Natural killer cell (primary cell): ENCODE results near the gene MCRIP2. TPM values are rescaled to one million over a fixed set of nuclear protein-coding genes. Genes with fewer than 3 reads are reported as not detected.

Experiments used
- ATAC-seq, 3 donors: fragments of 150-1000 bp in 2 of 3; fragments of 200-7000 bp in 1 of 3; cut with Tn5 transposase; 1 replicate in 1 of 3; 2 replicates in 2 of 3; pipeline ENCODE4 v1.10.0; 2021; ENCODE audit warnings: mild to moderate bottlenecking in 2 of 3, moderate library complexity in 2 of 3
- DNase-seq, 2 donors: peaks; one replicate each; pipeline versions ENCODE4 v3.0.0 to v3.0.0-alpha.2; 2013 to 2021; ENCODE audit warnings: mixed read lengths in 1 of 2
- H3K27ac ChIP-seq: one replicate; pipeline ENCODE4 v1.5.1; 2013; ENCODE audit warnings: mild to moderate bottlenecking, low read length
- H3K27me3 ChIP-seq: one replicate; pipeline ENCODE4 v1.6.1; 2013; ENCODE audit warnings: low read length; ENCODE audit not compliant: control insufficient read depth, insufficient read depth
- H3K36me3 ChIP-seq: one replicate; pipeline ENCODE4 v1.6.1; 2013; ENCODE audit warnings: low read length; ENCODE audit not compliant: control insufficient read depth, insufficient read depth
- H3K4me1 ChIP-seq: one replicate; pipeline ENCODE4 v1.6.1; 2013; ENCODE audit warnings: low read length; ENCODE audit not compliant: control insufficient read depth, insufficient read depth
- H3K4me3 ChIP-seq: one replicate; pipeline ENCODE4 v1.5.1; 2013; ENCODE audit warnings: low read length
- H3K9me3 ChIP-seq: one replicate; pipeline ENCODE4 v1.6.1; 2013; ENCODE audit warnings: low read length; ENCODE audit not compliant: control insufficient read depth, insufficient read depth
- H3K27ac Mint-ChIP-seq, 2 donors: one replicate each; pipeline ENCODE4 v1.8.0; 2022; ENCODE audit warnings: mild to moderate bottlenecking in 2 of 2, mixed read lengths in 2 of 2, moderate library complexity in 1 of 2
- H3K27me3 Mint-ChIP-seq, 2 donors: one replicate each; pipeline ENCODE4 v1.8.0; 2022; ENCODE audit warnings: low read depth in 2 of 2, mixed read lengths in 2 of 2
- H3K36me3 Mint-ChIP-seq: one replicate; pipeline ENCODE4 v1.8.0; 2022; ENCODE audit warnings: mixed read lengths
- H3K4me1 Mint-ChIP-seq, 2 donors: one replicate each; pipeline ENCODE4 v1.8.0; 2022; ENCODE audit warnings: mixed read lengths in 2 of 2
- H3K4me3 Mint-ChIP-seq: one replicate; pipeline ENCODE4 v1.8.0; 2022; ENCODE audit warnings: mild to moderate bottlenecking, moderate library complexity, mixed read lengths
- H3K9me3 Mint-ChIP-seq, 2 donors: one replicate each; pipeline ENCODE4 v1.8.0; 2022; ENCODE audit warnings: mixed read lengths in 2 of 2
- CTCF ChIP-seq: fragments of 200-600 bp; IDR thresholded peaks from one replicate; pipeline ENCODE4 v1.8.0; 2022; ENCODE audit warnings: antibody characterized with exemption
- WGBS: methylation state at CpG from one replicate; pipeline ENCODE4 v1.1.7; 2013; ENCODE audit warnings: missing lambda C conversion rate; ENCODE audit not compliant: insufficient coverage; 5-methylcytosine and 5-hydroxymethylcytosine counted together
- intact Hi-C: fragments of 100-400 bp; cut with micrococcal nuclease; formaldehyde crosslinking; loops from one replicate; pipeline ENCODE4 v1.14.2; 2022
- total RNA-seq, 4 donors: library from RNA; stranded (reverse); fragments of 120-200 nt in 1 of 4; gene quantifications; one replicate each; pipeline versions ENCODE4 v1.2.3 to v1.2.4, GENCODE V29; 2013 to 2022

Gene MCRIP2
- total RNA-seq, 3 donors from 2014 or later (not counting 1 experiment from before 2014, with no cell fraction given): 11.3 to 17.4 (median 15.7) TPM

- peaks cover 19% of the 10 kb centered on the region for H3K4me1 ChIP-seq
- H3K4me1 Mint-ChIP-seq: peaks cover 7 to 12% of the 10 kb centered on the region in 2 donors
- peaks cover 0 to 3% of the 10 kb centered on the region in 2 donors for H3K27me3 Mint-ChIP-seq
- ATAC-seq: no peak
- no peak overlapping the region for H3K4me3 ChIP-seq
- H3K27ac ChIP-seq: no peak overlapping the region
- no peak overlapping the region for H3K4me3 Mint-ChIP-seq
- TF ChIP-seq CTCF: no peak
- H3K36me3 Mint-ChIP-seq: no peaks in the 10 kb centered on the region
- DNase-seq: no peak
- no peaks in the 10 kb centered on the region for H3K27me3 ChIP-seq
- H3K36me3 ChIP-seq: peaks cover 5% of the 10 kb centered on the region
- H3K9me3 Mint-ChIP-seq: no peaks in the 10 kb centered on the region
- intact Hi-C loops: no loop called here
- H3K9me3 ChIP-seq: no peaks in the 10 kb centered on the region
- H3K27ac Mint-ChIP-seq: no peak overlapping the region
- 96% methylated on average over 67 of the region's 67 CpGs for WGBS
Observed at GRCh38 chr16:632486-633335, 8.9 kb upstream of the MCRIP2 start.

- Mint-ChIP-seq H3K27me3 (peaks cover 0 to 3% of the 10 kb centered on the region in 2 donors), H3K9me3 (no peaks in the 10 kb centered on the region), H3K4me3 (peak overlapping the region; percentile 17), H3K27ac (no peak overlapping the region), H3K4me1 (peaks cover 7 to 12% of the 10 kb centered on the region in 2 donors), H3K36me3 (no peaks in the 10 kb centered on the region)
- DNase-seq: no peak
- Histone ChIP-seq H3K4me1 (peaks cover 25% of the 10 kb centered on the region), H3K27ac (no peak overlapping the region), H3K4me3 (no peak overlapping the region), H3K36me3 (peaks cover 4% of the 10 kb centered on the region), H3K9me3 (no peaks in the 10 kb centered on the region), H3K27me3 (no peaks in the 10 kb centered on the region)
- 97% methylated on average over 74 of the region's 74 CpGs for WGBS
- intact Hi-C loops: no loop called here
- TF ChIP-seq CTCF: no peak
- ATAC-seq: no peak
Observed at GRCh38 chr16:633336-634050, 8.1 kb upstream of the MCRIP2 start.

DNA sequence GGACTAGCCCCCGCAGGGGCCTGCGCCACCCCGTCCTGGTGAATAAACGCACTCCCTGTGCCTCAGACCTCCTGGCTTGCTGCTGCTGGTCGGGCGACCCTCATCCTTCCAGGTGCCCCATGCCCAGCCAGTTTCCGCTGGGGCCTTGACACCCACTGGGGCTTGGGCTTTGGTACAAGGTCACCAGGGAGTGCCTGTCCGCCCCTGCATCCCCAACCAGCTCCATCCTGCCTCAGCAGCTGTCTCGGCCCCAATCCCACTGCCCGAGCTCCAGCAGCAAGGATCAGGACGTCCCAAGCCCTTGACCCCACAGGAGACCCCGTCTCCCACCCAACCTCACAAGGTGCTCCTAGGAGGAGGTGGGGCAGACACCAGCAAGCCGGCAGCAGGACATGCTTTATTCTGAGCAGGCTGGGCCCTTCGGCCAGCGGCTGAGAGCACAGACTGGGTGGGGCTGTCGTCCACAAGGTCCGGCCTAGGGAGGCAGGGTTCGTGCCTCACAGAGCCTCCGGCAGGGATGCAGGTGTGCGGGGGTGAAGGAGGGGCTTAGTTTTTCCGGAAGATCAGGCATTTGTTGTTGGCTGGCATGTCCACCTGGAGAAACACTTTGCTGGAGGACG, 7.5 kb upstream of the MCRIP2 start:
- H3K27ac ChIP-seq: no peak overlapping the region
- Mint-ChIP-seq H3K27me3 (peaks cover 0 to 3% of the 10 kb centered on the region in 2 donors), H3K4me1 (peaks cover 7 to 12% of the 10 kb centered on the region in 2 donors), H3K4me3 (no peak overlapping the region), H3K27ac (no peak overlapping the region), H3K36me3 (no peaks in the 10 kb centered on the region), H3K9me3 (no peaks in the 10 kb centered on the region)
- H3K9me3 ChIP-seq: no peaks in the 10 kb centered on the region
- TF ChIP-seq CTCF: no peak
- H3K36me3 ChIP-seq: no peaks in the 10 kb centered on the region
- intact Hi-C loops: no loop called here
- DNase-seq (no peak), ATAC-seq (no peak)
- WGBS: 96% methylated on average over 22 of the region's 22 CpGs
- no peak overlapping the region for H3K4me3 ChIP-seq
- no peaks in the 10 kb centered on the region for H3K27me3 ChIP-seq
- peaks cover 25% of the 10 kb centered on the region for H3K4me1 ChIP-seq
